Measurements from ENCODE around the gene PIM1. TPM values are rescaled to one million over a fixed set of nuclear protein-coding genes. Genes with fewer than 3 reads are reported as not detected.

The PIM1 gene
- total RNA-seq, 1 donor from 2014 or later: 28.9 TPM

DNA sequence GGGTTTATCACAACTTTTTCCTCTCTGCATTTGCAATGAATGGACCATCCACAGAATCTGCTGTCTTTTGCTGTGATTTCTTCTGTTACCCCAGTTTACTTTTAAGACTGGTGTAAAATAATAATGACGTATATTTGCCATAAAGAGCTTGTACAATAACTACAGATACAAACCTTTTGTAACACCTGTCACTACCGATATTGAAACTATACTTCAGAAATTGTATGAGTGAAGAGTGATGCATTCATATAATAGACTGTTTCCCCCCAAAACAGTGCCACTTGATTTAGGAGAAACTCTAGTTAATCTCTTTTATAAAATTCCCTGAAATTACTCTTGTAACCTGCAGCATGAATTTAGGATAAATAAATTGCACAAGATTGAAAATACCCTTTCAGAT, 26.4 kb upstream of the PIM1 start:
- Histone ChIP-seq H3K36me3 (no peaks in the 10 kb centered on the region), H3K27me3 (ENCODE audit: low read depth) (no peaks in the 10 kb centered on the region), H3K27ac (replicated peaks) (peak overlapping the region; percentile 57), H3K4me1 (no peaks in the 10 kb centered on the region), H3K4me3 (no peak overlapping the region), H3K9me3 (replicated peaks) (no peaks in the 10 kb centered on the region)
- intact Hi-C loops (cut with micrococcal nuclease): no loop called here
- DNase-seq: no peak
- TF ChIP-seq, protein P1, sequence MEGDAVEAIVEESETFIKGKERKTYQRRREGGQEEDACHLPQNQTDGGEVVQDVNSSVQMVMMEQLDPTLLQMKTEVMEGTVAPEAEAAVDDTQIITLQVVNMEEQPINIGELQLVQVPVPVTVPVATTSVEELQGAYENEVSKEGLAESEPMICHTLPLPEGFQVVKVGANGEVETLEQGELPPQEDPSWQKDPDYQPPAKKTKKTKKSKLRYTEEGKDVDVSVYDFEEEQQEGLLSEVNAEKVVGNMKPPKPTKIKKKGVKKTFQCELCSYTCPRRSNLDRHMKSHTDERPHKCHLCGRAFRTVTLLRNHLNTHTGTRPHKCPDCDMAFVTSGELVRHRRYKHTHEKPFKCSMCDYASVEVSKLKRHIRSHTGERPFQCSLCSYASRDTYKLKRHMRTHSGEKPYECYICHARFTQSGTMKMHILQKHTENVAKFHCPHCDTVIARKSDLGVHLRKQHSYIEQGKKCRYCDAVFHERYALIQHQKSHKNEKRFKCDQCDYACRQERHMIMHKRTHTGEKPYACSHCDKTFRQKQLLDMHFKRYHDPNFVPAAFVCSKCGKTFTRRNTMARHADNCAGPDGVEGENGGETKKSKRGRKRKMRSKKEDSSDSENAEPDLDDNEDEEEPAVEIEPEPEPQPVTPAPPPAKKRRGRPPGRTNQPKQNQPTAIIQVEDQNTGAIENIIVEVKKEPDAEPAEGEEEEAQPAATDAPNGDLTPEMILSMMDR (IDR thresholded peaks at IDR 0.05; ENCODE audit: borderline replicate concordance): no peak

DNA sequence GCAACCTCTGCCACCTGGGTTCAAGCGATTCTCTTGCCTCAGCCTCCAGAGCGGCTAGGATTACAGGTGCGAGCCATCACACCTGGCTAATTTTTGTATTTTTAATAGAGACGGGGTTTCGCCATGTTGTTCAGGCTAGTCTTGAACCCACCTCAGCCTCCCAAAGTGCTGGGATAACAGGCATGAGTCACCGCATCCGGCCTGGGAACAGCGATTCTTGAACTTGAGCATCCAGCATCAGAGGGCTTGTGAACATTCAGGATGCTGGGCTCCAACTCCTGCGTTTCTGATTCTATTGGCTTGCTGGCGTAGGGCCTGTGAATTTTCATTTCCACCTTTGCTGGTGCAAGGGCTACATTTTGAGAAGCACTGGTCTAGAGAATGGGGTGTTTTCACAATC, 24.5 kb upstream of the PIM1 start:
- Histone ChIP-seq H3K4me3 (no peak overlapping the region), H3K36me3 (no peaks in the 10 kb centered on the region), H3K9me3 (replicated peaks) (no peaks in the 10 kb centered on the region), H3K27ac (replicated peaks) (peak overlapping the region; percentile 87), H3K27me3 (ENCODE audit: low read depth) (no peaks in the 10 kb centered on the region), H3K4me1 (peaks cover 8% of the 10 kb centered on the region)
- intact Hi-C loops (cut with micrococcal nuclease): no loop called here
- TF ChIP-seq, protein P1 (IDR thresholded peaks at IDR 0.05; ENCODE audit: borderline replicate concordance): no peak
- no peak for DNase-seq

DNA sequence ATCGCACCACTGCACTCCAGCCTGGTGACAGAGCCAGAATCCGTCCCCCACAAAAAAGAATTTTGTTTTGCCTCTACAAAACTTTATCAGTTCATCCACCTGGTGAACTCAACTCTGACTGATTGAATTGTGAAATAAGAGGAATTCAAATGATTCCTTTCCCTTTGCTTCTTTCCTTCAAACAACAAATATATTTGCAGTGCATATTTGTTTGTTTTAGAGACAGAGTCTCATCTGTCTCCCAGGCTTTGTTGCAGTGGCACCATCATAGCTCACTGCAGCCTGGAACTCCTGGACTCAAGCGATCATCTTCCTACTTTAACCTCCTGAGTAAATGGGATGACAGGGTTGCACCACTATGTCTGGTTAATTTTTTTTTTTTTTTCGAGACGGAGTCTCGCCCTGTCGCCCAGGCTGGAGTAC, 23.2 kb upstream of the PIM1 start:
- intact Hi-C loops (cut with micrococcal nuclease): no loop called here
- DNase-seq: no peak
- H3K27ac ChIP-seq (replicated peaks): no peak overlapping the region
- H3K36me3 ChIP-seq: no peaks in the 10 kb centered on the region
- H3K27me3 ChIP-seq (ENCODE audit: low read depth): no peaks in the 10 kb centered on the region
- TF ChIP-seq, protein P1 (IDR thresholded peaks at IDR 0.05; ENCODE audit: borderline replicate concordance): no peak
- peaks cover 8% of the 10 kb centered on the region for H3K4me1 ChIP-seq
- no peak overlapping the region for H3K4me3 ChIP-seq
- H3K9me3 ChIP-seq (replicated peaks): no peaks in the 10 kb centered on the region

DNA sequence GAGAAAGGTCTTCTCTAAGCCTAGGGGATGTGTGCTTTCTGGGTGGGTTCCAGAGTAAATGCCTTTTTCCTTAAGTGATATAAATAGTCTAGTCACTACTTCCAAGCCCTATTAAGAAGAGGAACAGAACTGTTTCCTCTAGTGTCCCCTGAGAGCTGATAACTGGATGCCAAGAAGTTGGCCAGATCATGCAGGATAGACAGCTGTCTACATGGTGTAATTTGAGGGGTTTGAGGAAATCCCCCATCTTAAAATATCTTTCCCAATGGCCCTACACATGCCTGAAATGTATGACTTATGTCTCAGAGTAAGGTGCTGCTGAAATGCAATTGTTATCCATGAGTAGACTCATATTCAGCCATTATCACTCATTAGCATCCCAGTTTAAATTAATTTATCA, 20.2 kb upstream of the PIM1 start:
- intact Hi-C loops (cut with micrococcal nuclease): no loop called here
- no peak overlapping the region for H3K27ac ChIP-seq (replicated peaks)
- no peaks in the 10 kb centered on the region for H3K36me3 ChIP-seq
- no peaks in the 10 kb centered on the region for H3K9me3 ChIP-seq (replicated peaks)
- DNase-seq: no peak
- H3K27me3 ChIP-seq (ENCODE audit: low read depth): no peaks in the 10 kb centered on the region
- H3K4me1 ChIP-seq: peaks cover 8% of the 10 kb centered on the region
- H3K4me3 ChIP-seq: no peak overlapping the region
- TF ChIP-seq, protein P1 (IDR thresholded peaks at IDR 0.05; ENCODE audit: borderline replicate concordance): no peak

DNA sequence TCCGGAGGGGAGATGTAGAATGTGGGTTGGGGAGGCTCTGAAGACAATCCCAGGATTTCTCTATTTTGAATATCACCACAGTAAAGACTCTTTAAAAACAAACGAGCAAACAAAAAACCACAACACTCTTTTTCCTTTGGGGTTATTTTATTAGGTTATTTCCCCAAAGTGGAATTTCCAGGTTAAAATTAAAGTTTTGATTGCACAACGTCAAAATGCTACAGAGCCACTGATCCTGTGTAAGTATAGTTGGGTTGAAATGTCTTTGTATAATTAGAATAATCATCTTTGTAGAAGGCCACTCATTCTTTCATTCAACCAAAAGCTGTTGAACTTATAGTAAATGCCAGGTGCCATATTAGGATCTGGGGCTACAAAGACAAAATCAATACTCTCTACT, 19.6 kb upstream of the PIM1 start:
- peaks cover 8% of the 10 kb centered on the region for H3K4me1 ChIP-seq
- intact Hi-C loops (cut with micrococcal nuclease): no loop called here
- DNase-seq: no peak
- H3K36me3 ChIP-seq: no peaks in the 10 kb centered on the region
- no peak overlapping the region for H3K27ac ChIP-seq (replicated peaks)
- H3K9me3 ChIP-seq (replicated peaks): no peaks in the 10 kb centered on the region
- no peaks in the 10 kb centered on the region for H3K27me3 ChIP-seq (ENCODE audit: low read depth)
- no peak overlapping the region for H3K4me3 ChIP-seq
- TF ChIP-seq, protein P1 (IDR thresholded peaks at IDR 0.05; ENCODE audit: borderline replicate concordance): no peak
